ENCODE results near the gene DNAJB2. TPM values are rescaled to one million over a fixed set of nuclear protein-coding genes. Genes with fewer than 3 reads are reported as not detected.
A peak's percentile ranks its signal among the peaks of the same experiment; 100 is the strongest.

Gene DNAJB2
- polyA plus RNA-seq, 3 donors = 1.7 to 55.4 (median 1.9) TPM

GRCh38 chr2:219314804-219315468 is 35.8 kb downstream of the DNAJB2 start:
- peak overlapping the region in 1 of 2 donors; percentile 30 for H3K4me3 Mint-ChIP-seq
- Histone ChIP-seq H3K9me3 (replicated peaks in 1 of 2; ENCODE audit: control insufficient read depth in 1 of 2, insufficient read depth in 1 of 2, low read length in 2 of 2) (no peaks in the 10 kb centered on the region), H2AFZ (ENCODE audit: insufficient read depth, low read depth, low read length, poor library complexity, severe bottlenecking) (no peak overlapping the region), H3K9ac (ENCODE audit: insufficient read depth, low read length, poor library complexity, severe bottlenecking) (no peak overlapping the region), H3K27me3 (ENCODE audit: control insufficient read depth in 2 of 2, insufficient read depth in 2 of 2, low read length in 2 of 2) (peaks cover 5 to 13% of the 10 kb centered on the region in 2 donors), H3K79me2 (ENCODE audit: insufficient read depth, low read length) (no peaks in the 10 kb centered on the region), H3K4me2 (replicated peaks; ENCODE audit: extremely low read depth, low read length, poor library complexity, severe bottlenecking) (no peak overlapping the region), H3K4me3 (replicated peaks in 1 of 3; ENCODE audit: low read depth in 2 of 3, low read length in 3 of 3) (no peak overlapping the region), H3K4me1 (ENCODE audit: control insufficient read depth in 1 of 2, insufficient read depth in 2 of 2, low read length in 2 of 2) (no peaks in the 10 kb centered on the region), H4K20me1 (ENCODE audit: insufficient read depth, low read length) (no peaks in the 10 kb centered on the region), H3K27ac (ENCODE audit: low read depth in 1 of 2, low read length in 2 of 2) (no peak overlapping the region), H3K36me3 (replicated peaks in 1 of 2; ENCODE audit: control insufficient read depth in 1 of 2, insufficient read depth in 2 of 2, low read length in 2 of 2) (no peaks in the 10 kb centered on the region)
- DNase-seq = no peak
- H3K9me3 Mint-ChIP-seq = peaks cover 0 to 5% (median 4%) of the 10 kb centered on the region in 7 donors
- H3K36me3 Mint-ChIP-seq = no peaks in the 10 kb centered on the region
- peaks cover 13 to 24% (median 20%) of the 10 kb centered on the region in 3 donors for H3K27me3 Mint-ChIP-seq (ENCODE audit: low read depth in 3 of 3)
- H3K4me1 Mint-ChIP-seq = no peaks in the 10 kb centered on the region
- H3K27ac Mint-ChIP-seq = no peak overlapping the region
- 92% methylated on average over 12 of the region's 16 CpGs for whole genome bisulfite sequencing (ENCODE audit: insufficient coverage)
- intact Hi-C loops (cut with micrococcal nuclease) = no loop called here
- TF ChIP-seq CTCF (IDR thresholded peaks at IDR 0.05) = no peak

DNA sequence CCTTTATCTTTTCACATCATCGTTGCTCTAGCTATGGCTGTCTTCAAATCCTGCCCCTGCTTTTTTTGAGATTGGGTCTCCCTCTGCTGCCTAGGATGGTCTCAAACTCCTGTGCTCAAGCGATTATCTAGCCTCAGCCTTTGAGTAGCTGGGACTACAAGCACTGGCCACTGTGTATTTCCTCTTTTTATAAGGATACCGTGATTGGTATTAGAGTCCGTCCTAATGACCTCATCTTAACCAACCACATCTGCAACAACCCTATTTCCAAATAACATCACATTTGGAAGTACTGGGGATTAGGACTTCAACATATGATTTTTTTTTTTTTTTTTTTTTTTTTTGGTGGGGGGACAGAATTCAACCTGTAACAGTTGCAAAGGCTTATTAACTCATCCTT is 44.3 kb downstream of the DNAJB2 start:
- H3K36me3 Mint-ChIP-seq = no peaks in the 10 kb centered on the region
- H3K9me3 Mint-ChIP-seq = no peaks in the 10 kb centered on the region
- peaks cover 30 to 48% (median 39%) of the 10 kb centered on the region in 3 donors for H3K27me3 Mint-ChIP-seq (ENCODE audit: low read depth in 3 of 3)

More for the DNA sequence above, 44.3 kb downstream of the DNAJB2 start:
- Histone ChIP-seq H3K27ac (ENCODE audit: low read depth in 1 of 2, low read length in 2 of 2) (no peak overlapping the region), H3K9ac (ENCODE audit: insufficient read depth, low read length, poor library complexity, severe bottlenecking) (no peak overlapping the region), H4K20me1 (ENCODE audit: insufficient read depth, low read length) (no peaks in the 10 kb centered on the region), H3K36me3 (replicated peaks in 1 of 2; ENCODE audit: control insufficient read depth in 1 of 2, insufficient read depth in 2 of 2, low read length in 2 of 2) (no peaks in the 10 kb centered on the region), H3K9me3 (replicated peaks in 1 of 2; ENCODE audit: control insufficient read depth in 1 of 2, insufficient read depth in 1 of 2, low read length in 2 of 2) (no peaks in the 10 kb centered on the region), H3K27me3 (ENCODE audit: control insufficient read depth in 2 of 2, insufficient read depth in 2 of 2, low read length in 2 of 2) (peaks cover 8 to 22% of the 10 kb centered on the region in 2 donors), H2AFZ (ENCODE audit: insufficient read depth, low read depth, low read length, poor library complexity, severe bottlenecking) (no peak overlapping the region), H3K4me2 (replicated peaks; ENCODE audit: extremely low read depth, low read length, poor library complexity, severe bottlenecking) (no peak overlapping the region), H3K4me3 (replicated peaks in 1 of 3; ENCODE audit: low read depth in 2 of 3, low read length in 3 of 3) (no peak overlapping the region), H3K4me1 (ENCODE audit: control insufficient read depth in 1 of 2, insufficient read depth in 2 of 2, low read length in 2 of 2) (no peaks in the 10 kb centered on the region), H3K79me2 (ENCODE audit: insufficient read depth, low read length) (no peaks in the 10 kb centered on the region)
- Mint-ChIP-seq H3K27ac (no peak overlapping the region), H3K4me3 (peak overlapping the region in 1 of 2 donors; percentile 52), H3K4me1 (peaks cover 4% of the 10 kb centered on the region)
- 66% methylated on average over 2 of the region's 4 CpGs for WGBS (ENCODE audit: insufficient coverage)
- DNase-seq = peak in 2 of 3 donors; percentile 7 to 25
- TF ChIP-seq CTCF (IDR thresholded peaks at IDR 0.05) = no peak
- intact Hi-C loops (cut with micrococcal nuclease) = no loop called here

All from CD14-positive monocyte (primary cell).